Large intestine (tissue), 3 donors: Measurements from ENCODE around the gene RSAD1. TPM values are rescaled to one million over a fixed set of nuclear protein-coding genes. Genes with fewer than 3 reads are reported as not detected.

Experiments used
- DNase-seq, 2 donors: peaks; one replicate each; pipeline versions ENCODE4 v3.0.0 to v3.0.0-alpha.2; 2013
- H3K27ac ChIP-seq: one replicate; pipeline ENCODE4 v1.5.1; 2013; ENCODE audit warnings: low read length
- H3K27me3 ChIP-seq: 2 replicates; pipeline ENCODE4 v1.6.1; 2013; ENCODE audit warnings: low read length; ENCODE audit not compliant: control insufficient read depth, insufficient read depth
- H3K36me3 ChIP-seq: 2 replicates; pipeline ENCODE4 v1.6.1; 2013; ENCODE audit warnings: low read length; ENCODE audit not compliant: control insufficient read depth, insufficient read depth
- H3K4me1 ChIP-seq: one replicate; pipeline ENCODE4 v1.6.1; 2013; ENCODE audit warnings: low read length; ENCODE audit not compliant: control insufficient read depth, insufficient read depth
- H3K4me3 ChIP-seq: one replicate; pipeline ENCODE4 v1.5.1; 2013; ENCODE audit warnings: low read length
- H3K9me3 ChIP-seq: one replicate; pipeline ENCODE4 v1.6.1; 2013; ENCODE audit warnings: mild to moderate bottlenecking, low read depth, low read length, moderate library complexity; ENCODE audit not compliant: control insufficient read depth
- WGBS: methylation state at CpG from one replicate; pipeline ENCODE4 v1.1.5; 2013; ENCODE audit warnings: low lambda C conversion rate; ENCODE audit not compliant: insufficient coverage; 5-methylcytosine and 5-hydroxymethylcytosine counted together
- polyA plus RNA-seq: library from polyadenylated mRNA; unstranded; fragments of 120-200 nt; gene quantifications from one replicate; pipeline ENCODE4 v1.2.1, GENCODE V29; 2013

Gene RSAD1
- polyA plus RNA-seq, 1 donor, result 39.3 TPM

DNA sequence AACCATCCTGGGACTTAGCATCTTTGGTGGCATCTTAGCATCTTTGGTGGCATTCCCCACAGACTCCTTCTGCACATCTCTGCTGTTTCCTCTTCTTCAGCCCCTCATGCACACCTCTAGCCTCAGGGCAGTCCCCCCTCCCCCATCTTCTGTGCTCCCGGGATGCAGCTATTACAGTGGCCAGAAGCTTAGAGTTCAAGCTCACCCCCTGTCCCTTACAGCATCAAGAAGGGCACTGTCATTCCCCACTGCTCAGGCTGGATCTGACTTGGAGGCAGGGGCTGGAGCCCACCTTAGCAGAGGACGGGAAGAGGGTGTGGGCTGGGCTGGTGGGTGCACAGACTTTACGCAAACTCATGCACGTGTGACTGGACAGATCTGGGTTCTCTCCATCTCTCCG, 54.5 kb downstream of the RSAD1 start:
- peaks cover 18% of the 10 kb centered on the region for H3K27me3 ChIP-seq
- H3K4me3 ChIP-seq, result peak overlapping the region; percentile 4
- no CpG with 5 or more reads among the region's 5 CpGs for WGBS
- no peaks in the 10 kb centered on the region for H3K9me3 ChIP-seq
- no peak for DNase-seq
- peaks cover 38% of the 10 kb centered on the region for H3K4me1 ChIP-seq
- H3K36me3 ChIP-seq, result no peaks in the 10 kb centered on the region
- no peak overlapping the region for H3K27ac ChIP-seq

DNA sequence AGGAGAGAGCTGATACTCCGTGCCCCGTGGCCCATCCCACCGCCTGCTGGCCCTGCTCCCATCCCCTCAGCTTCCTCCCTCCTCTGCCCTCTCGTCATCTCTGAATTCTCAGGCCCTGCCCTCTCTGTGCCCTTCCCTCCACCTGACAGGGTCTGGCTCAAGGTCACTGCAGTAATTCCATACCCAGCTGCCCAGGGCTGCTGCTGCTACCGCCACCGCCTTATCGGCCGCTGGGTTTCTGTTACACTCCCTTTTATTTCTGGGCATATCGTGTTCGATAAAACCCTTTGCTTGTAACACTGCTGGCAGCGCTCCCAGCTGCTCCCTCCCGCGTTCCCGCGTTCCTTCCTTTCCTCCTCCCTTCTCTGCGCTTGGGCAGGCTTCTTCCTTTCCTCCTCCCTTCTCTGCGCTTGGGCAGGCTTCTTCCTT, 55.1 kb downstream of the RSAD1 start:
- Histone ChIP-seq H3K4me1 (peaks cover 44% of the 10 kb centered on the region), H3K27me3 (peaks cover 18% of the 10 kb centered on the region), H3K9me3 (no peaks in the 10 kb centered on the region), H3K36me3 (no peaks in the 10 kb centered on the region), H3K4me3 (no peak overlapping the region), H3K27ac (no peak overlapping the region)
- DNase-seq, result peak in 1 of 2 donors; percentile 50
- WGBS, result 0% methylated on average over 2 of the region's 17 CpGs

DNA sequence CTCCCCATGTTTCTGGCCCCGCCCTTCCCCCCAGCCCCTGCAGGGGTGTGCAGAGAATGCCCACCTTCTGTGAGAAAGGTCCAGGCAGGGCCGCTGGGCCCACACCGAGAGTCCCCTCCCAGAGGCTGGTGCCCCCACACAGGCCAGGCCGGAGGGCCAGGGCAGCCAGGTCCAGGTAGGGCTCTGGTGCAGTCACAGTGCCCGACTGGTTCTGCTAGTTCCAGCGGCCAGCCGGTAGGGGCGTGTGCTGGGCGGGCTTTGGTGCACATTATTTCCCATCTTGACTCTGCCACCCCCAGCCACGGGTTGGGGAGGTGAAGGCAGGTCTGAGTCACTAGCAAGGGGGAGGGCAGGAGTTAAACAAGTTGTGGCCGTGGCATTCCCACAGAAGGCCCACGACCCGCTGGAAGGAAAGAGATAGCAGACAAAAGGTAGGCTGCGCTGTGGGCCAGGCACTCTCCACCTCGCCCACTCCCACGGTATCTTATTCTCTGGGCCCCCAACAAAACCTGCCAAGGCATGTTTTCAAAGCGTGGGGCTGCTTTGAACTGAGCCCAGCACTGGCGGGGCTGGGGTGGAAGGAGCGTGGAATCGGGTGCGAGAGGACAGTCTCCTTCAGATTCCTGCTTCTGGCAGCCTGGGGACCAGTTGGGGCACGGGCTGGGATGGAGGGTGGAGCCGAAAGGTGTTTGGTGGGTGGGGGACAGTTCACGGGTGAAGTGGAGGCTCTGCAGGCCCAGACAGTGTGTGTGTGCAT, 55.7 kb downstream of the RSAD1 start:
- H3K4me1 ChIP-seq, result peaks cover 50% of the 10 kb centered on the region
- H3K4me3 ChIP-seq, result no peak overlapping the region
- H3K27me3 ChIP-seq, result peaks cover 18% of the 10 kb centered on the region
- H3K36me3 ChIP-seq, result no peaks in the 10 kb centered on the region
- H3K27ac ChIP-seq, result no peak overlapping the region
- peak in 1 of 2 donors; percentile 60 for DNase-seq
- H3K9me3 ChIP-seq, result no peaks in the 10 kb centered on the region
- WGBS, result no CpG with 5 or more reads among the region's 24 CpGs

DNA sequence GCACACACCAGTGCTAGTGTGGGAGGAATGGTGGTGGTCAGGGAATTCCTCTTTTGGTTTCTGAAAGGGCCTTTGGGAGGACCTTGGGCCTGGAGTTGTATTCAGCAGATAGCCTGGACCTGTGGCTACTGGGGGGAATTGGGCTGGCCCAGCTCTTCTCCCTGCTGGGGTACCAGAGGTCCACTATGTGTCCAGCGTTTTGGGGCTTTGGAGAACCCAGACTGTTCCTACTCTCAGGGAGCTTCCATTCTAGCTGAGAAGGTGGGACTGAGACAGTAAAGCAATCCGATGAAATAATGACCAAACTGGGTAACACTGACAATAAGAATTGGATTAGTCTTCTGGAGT, 56.3 kb downstream of the RSAD1 start:
- DNase-seq, result no peak
- Histone ChIP-seq H3K27me3 (peaks cover 18% of the 10 kb centered on the region), H3K4me3 (no peak overlapping the region), H3K36me3 (no peaks in the 10 kb centered on the region), H3K27ac (no peak overlapping the region), H3K4me1 (peaks cover 55% of the 10 kb centered on the region), H3K9me3 (no peaks in the 10 kb centered on the region)
- no CpG with 5 or more reads among the region's 2 CpGs for WGBS

DNA sequence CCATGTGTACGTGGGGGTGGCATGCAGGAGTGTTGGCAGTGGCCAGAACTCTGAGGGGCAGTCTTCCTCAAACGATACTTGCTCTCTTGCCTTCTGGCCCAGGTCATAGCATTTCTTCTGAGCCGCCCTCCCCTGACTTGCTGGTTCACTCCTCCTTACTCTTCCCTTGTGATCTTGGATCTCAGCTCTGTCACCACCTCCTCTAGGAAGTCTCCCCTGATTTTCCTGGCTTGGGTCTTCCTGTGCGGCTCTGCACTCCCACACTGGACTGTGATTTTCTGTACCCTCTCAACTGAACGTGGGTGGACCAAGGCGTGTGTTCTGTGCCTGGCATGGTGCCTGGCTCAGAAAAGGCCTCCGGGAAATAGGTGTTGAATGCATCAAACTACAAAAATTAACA, 56.7 kb downstream of the RSAD1 start:
- Histone ChIP-seq H3K4me1 (peaks cover 58% of the 10 kb centered on the region), H3K27ac (no peak overlapping the region), H3K4me3 (no peak overlapping the region), H3K9me3 (no peaks in the 10 kb centered on the region), H3K27me3 (peaks cover 18% of the 10 kb centered on the region), H3K36me3 (no peaks in the 10 kb centered on the region)
- DNase-seq, result no peak
- 92% methylated on average over 2 of the region's 7 CpGs for WGBS

Other genes starting within 250 kb of the RSAD1 start
- 75.9 TPM for gene TMEM92, start 204.4 kb upstream of the RSAD1 start, polyA plus RNA-seq
- gene XYLT2, start 132.7 kb upstream of the RSAD1 start, polyA plus RNA-seq, result 16.2 TPM
- 71.8 TPM for gene MRPL27, start 105.7 kb upstream of the RSAD1 start, polyA plus RNA-seq
- gene EME1, start 105.6 kb upstream of the RSAD1 start, polyA plus RNA-seq, result 3.5 TPM
- 79.8 TPM for gene LRRC59, start 81.3 kb upstream of the RSAD1 start, polyA plus RNA-seq
- 77.8 TPM for gene ACSF2, start 52.6 kb upstream of the RSAD1 start, polyA plus RNA-seq
- gene CHAD, start 10.0 kb upstream of the RSAD1 start, polyA plus RNA-seq, result 5.9 TPM
- gene MYCBPAP, start 29.6 kb downstream of the RSAD1 start, polyA plus RNA-seq, result 1.8 TPM
- gene EPN3, start 53.9 kb downstream of the RSAD1 start, polyA plus RNA-seq, result 3.3 TPM
- gene SPATA20, start 68.3 kb downstream of the RSAD1 start, polyA plus RNA-seq, result 61.8 TPM
- gene CACNA1G, start 81.9 kb downstream of the RSAD1 start, polyA plus RNA-seq, result 1.7 TPM
- 53.7 TPM for gene ABCC3, start 156.0 kb downstream of the RSAD1 start, polyA plus RNA-seq
- 25.7 TPM for gene ANKRD40, start 229.1 kb downstream of the RSAD1 start, polyA plus RNA-seq
- gene LUC7L3, start 240.7 kb downstream of the RSAD1 start, polyA plus RNA-seq, result 273 TPM